ENCODE measurements around the gene ARHGEF11. TPM values are rescaled to one million over a fixed set of nuclear protein-coding genes. Genes with fewer than 3 reads are reported as not detected.

Gene ARHGEF11
- total RNA-seq, 1 experiment from 2014 or later: 31.5 TPM

GRCh38 chr1:157043685-157044084 is 1.9 kb downstream of the ARHGEF11 start:
- peak overlapping the region; percentile 70; the same call in 1 of the 2 replicates for H3K4me3 ChIP-seq
- no peaks in the 10 kb centered on the region for H3K9me3 ChIP-seq (ENCODE audit: insufficient read depth, low read depth)
- H3K79me2 ChIP-seq (ENCODE audit: low read depth): peaks cover 63% of the 10 kb centered on the region
- peak overlapping the region; percentile 95 for H3K4me2 ChIP-seq
- H3K27ac ChIP-seq: no peak overlapping the region
- no peak for DNase-seq
- H3K9me2 ChIP-seq (ENCODE audit: insufficient read depth): no peaks in the 10 kb centered on the region
- no peaks in the 10 kb centered on the region for H4K20me1 ChIP-seq (ENCODE audit: insufficient read depth)
- CTCF ChIA-PET: no interaction called here
- H3F3A ChIP-seq (ENCODE audit: insufficient read depth, low read depth): peaks cover 9% of the 10 kb centered on the region; the same call in 1 of the 2 replicates
- H3K4me1 ChIP-seq (replicated peaks; ENCODE audit: insufficient read depth): peaks cover 37% of the 10 kb centered on the region
- POLR2A ChIA-PET (ENCODE audit: unreplicated experiment): no interaction called here
- BruUV-seq (replicated peaks): no TSS peak
- no peak for TF ChIP-seq EZH2 (IDR thresholded peaks at IDR 0.05; ENCODE audit: low read depth)
- no peak for TF ChIP-seq CTCF (conservative IDR thresholded peaks at IDR 0.05)
- no peak overlapping the region for H2AFZ ChIP-seq
- intact Hi-C loops (cut with micrococcal nuclease; ENCODE audit: unreplicated experiment): loop anchor here (2.0 to 10.0 kb wide), 2 partner anchors 43 to 79 kb away; no protein-coding TSS in a partner anchor
- H3K27me3 ChIP-seq (ENCODE audit: insufficient read depth, low read depth): no peaks in the 10 kb centered on the region
- peaks cover 6% of the 10 kb centered on the region; the same call in 1 of the 2 replicates for H3K36me3 ChIP-seq (ENCODE audit: low read depth)

GRCh38 chr1:157042846-157043245 is 2.7 kb downstream of the ARHGEF11 start:
- no peak overlapping the region for H2AFZ ChIP-seq
- H3K27me3 ChIP-seq (ENCODE audit: insufficient read depth, low read depth): no peaks in the 10 kb centered on the region
- no TSS peak for BruUV-seq (replicated peaks)
- peaks cover 9% of the 10 kb centered on the region; the same call in 1 of the 2 replicates for H3F3A ChIP-seq (ENCODE audit: insufficient read depth, low read depth)
- no peaks in the 10 kb centered on the region; the same call in 1 of the 2 replicates for H4K20me1 ChIP-seq (ENCODE audit: insufficient read depth)
- no peak for DNase-seq
- H3K4me2 ChIP-seq: peak overlapping the region; percentile 95
- TF ChIP-seq CTCF (conservative IDR thresholded peaks at IDR 0.05) (no peak), EZH2 (IDR thresholded peaks at IDR 0.05; ENCODE audit: low read depth) (no peak)
- intact Hi-C loops (cut with micrococcal nuclease; ENCODE audit: unreplicated experiment): loop anchor here (10.0 kb wide), 1 partner anchor 78 kb away; no protein-coding TSS in a partner anchor
- no peaks in the 10 kb centered on the region for H3K9me3 ChIP-seq (ENCODE audit: insufficient read depth, low read depth)
- H3K4me3 ChIP-seq: peak overlapping the region; percentile 70; the same call in 1 of the 2 replicates
- H3K79me2 ChIP-seq (ENCODE audit: low read depth): peaks cover 70% of the 10 kb centered on the region
- no peaks in the 10 kb centered on the region for H3K9me2 ChIP-seq (ENCODE audit: insufficient read depth)
- H3K36me3 ChIP-seq (ENCODE audit: low read depth): peaks cover 6% of the 10 kb centered on the region; the same call in 1 of the 2 replicates
- peaks cover 37% of the 10 kb centered on the region for H3K4me1 ChIP-seq (replicated peaks; ENCODE audit: insufficient read depth)
- no peak overlapping the region for H3K27ac ChIP-seq
- ChIA-PET POLR2A (ENCODE audit: unreplicated experiment) (no interaction called here), CTCF (no interaction called here)

- no peak overlapping the region for H3K27ac ChIP-seq
- BruUV-seq (replicated peaks): no TSS peak
- H3K36me3 ChIP-seq (ENCODE audit: low read depth): peaks cover 6% of the 10 kb centered on the region; the same call in 1 of the 2 replicates
- H3K4me3 ChIP-seq: no peak overlapping the region
- ChIA-PET CTCF (no interaction called here), POLR2A (ENCODE audit: unreplicated experiment) (interaction anchor here (0.7 kb wide), 1 partner anchor 364 kb away, joined by 8 read pairs; no protein-coding TSS in a partner anchor)
- H3K9me2 ChIP-seq (ENCODE audit: insufficient read depth): no peaks in the 10 kb centered on the region
- H3K4me1 ChIP-seq (replicated peaks; ENCODE audit: insufficient read depth): peaks cover 37% of the 10 kb centered on the region
- DNase-seq: no peak
- H4K20me1 ChIP-seq (ENCODE audit: insufficient read depth): no peaks in the 10 kb centered on the region; the same call in 1 of the 2 replicates
- H2AFZ ChIP-seq: no peak overlapping the region
- H3K27me3 ChIP-seq (ENCODE audit: insufficient read depth, low read depth): no peaks in the 10 kb centered on the region
- no peaks in the 10 kb centered on the region for H3K9me3 ChIP-seq (ENCODE audit: insufficient read depth, low read depth)
- H3K79me2 ChIP-seq (ENCODE audit: low read depth): peaks cover 79% of the 10 kb centered on the region
- no peak for TF ChIP-seq EZH2 (IDR thresholded peaks at IDR 0.05; ENCODE audit: low read depth)
- no peak for TF ChIP-seq CTCF (conservative IDR thresholded peaks at IDR 0.05)
- 0 out of 2 replicates have a peak, but pooled peaks cover 2% of the 10 kb centered on the region for H3F3A ChIP-seq (ENCODE audit: insufficient read depth, low read depth)
- H3K4me2 ChIP-seq: no peak overlapping the region
- intact Hi-C loops (cut with micrococcal nuclease; ENCODE audit: unreplicated experiment): loop anchor here (10.0 kb wide), 1 partner anchor 76 kb away; no protein-coding TSS in a partner anchor
Measured at GRCh38 chr1:157040802-157041201, 4.7 kb downstream of the ARHGEF11 start.
